ENCODE measurements around the gene ASRGL1.

GRCh38 chr11:62420882-62421281 is 83.6 kb downstream of the ASRGL1 start:
- no peak for TF ChIP-seq CTCF (IDR thresholded peaks at IDR 0.05)
- no peak for TF ChIP-seq EP300 (IDR thresholded peaks at IDR 0.05)
- no peak for TF ChIP-seq POLR2A (IDR thresholded peaks at IDR 0.05; ENCODE audit: low read depth)
- no peak for TF ChIP-seq POLR2AphosphoS5 (IDR thresholded peaks at IDR 0.05)

Data from esophagus muscularis mucosa (tissue), 4 donors.